PC-9 (cell line): ENCODE data around the gene WEE2. TPM values are rescaled to one million over a fixed set of nuclear protein-coding genes. Genes with fewer than 3 reads are reported as not detected.

Experiments used
- BruUV-seq: library from RNA; stranded (reverse); fragments of 400-500 nt; replicated peaks from 2 replicates; lab custom pipeline; 2021; lab: Mats Ljungman, UMichigan
- CTCF ChIA-PET: fragments of 300-600 bp; sonication (Branson Sonifier 250); formaldehyde crosslinking; loops from one replicate; lab custom pipeline; 2022; ENCODE audit warnings: antibody characterized with exemption; lab: Charles Lee
- POLR2A ChIA-PET: fragments of 300-600 bp; sonication (Branson Sonifier 250); formaldehyde crosslinking; loops from one replicate; lab custom pipeline; 2022; ENCODE audit warnings: antibody characterized with exemption; ENCODE audit not compliant: unreplicated experiment; lab: Charles Lee
- DNase-seq, 2 experiments: peaks; one replicate each; pipeline versions ENCODE4 v3.0.0 to v3.0.0-alpha.2; 2015 to 2022; ENCODE audit warnings: mixed read lengths in 1 of 2
- H2AFZ ChIP-seq: fragments of 200-600 bp; sonication (generic); 2 replicates; pipeline ENCODE4 v1.8.1; 2017; ENCODE audit warnings: antibody characterized with exemption
- H3F3A ChIP-seq: fragments of 200-600 bp; sonication (generic); 2 replicates; pipeline ENCODE4 v1.8.1; 2017; ENCODE audit warnings: antibody characterized with exemption, mild to moderate bottlenecking, low read depth; ENCODE audit not compliant: insufficient read depth
- H3K27ac ChIP-seq: fragments of 200-600 bp; sonication (generic); 2 replicates; pipeline ENCODE4 v1.6.1; 2016; ENCODE audit warnings: mixed run types
- H3K27me3 ChIP-seq: fragments of 200-600 bp; sonication (generic); 2 replicates; pipeline ENCODE4 v1.6.1; 2016; ENCODE audit warnings: low read depth, mixed run types; ENCODE audit not compliant: insufficient read depth
- H3K36me3 ChIP-seq: fragments of 200-600 bp; sonication (generic); 2 replicates; pipeline ENCODE4 v1.6.1; 2016; ENCODE audit warnings: low read depth, mixed run types
- H3K4me1 ChIP-seq: fragments of 200-600 bp; sonication (generic); replicated peaks from 2 replicates; pipeline ENCODE4 v1.6.1; 2016; ENCODE audit warnings: mixed run types; ENCODE audit not compliant: insufficient read depth
- H3K4me2 ChIP-seq: fragments of 200-600 bp; sonication (generic); 2 replicates; pipeline ENCODE4 v1.6.1; 2017; ENCODE audit warnings: mixed run types
- H3K4me3 ChIP-seq: fragments of 200-600 bp; sonication (generic); 2 replicates; pipeline ENCODE4 v1.6.1; 2016; ENCODE audit warnings: mixed run types
- H3K79me2 ChIP-seq: fragments of 200-600 bp; sonication (generic); 2 replicates; pipeline ENCODE4 v1.6.1; 2017; ENCODE audit warnings: low read depth, mixed run types
- H3K9me2 ChIP-seq: fragments of 200-600 bp; sonication (generic); 2 replicates; pipeline ENCODE4 v1.8.1; 2017; ENCODE audit warnings: mild to moderate bottlenecking; ENCODE audit not compliant: insufficient read depth
- H3K9me3 ChIP-seq: fragments of 200-600 bp; sonication (generic); 2 replicates; pipeline ENCODE4 v1.8.1; 2016; ENCODE audit warnings: low read depth; ENCODE audit not compliant: insufficient read depth
- H4K20me1 ChIP-seq: fragments of 200-600 bp; sonication (generic); 2 replicates; pipeline ENCODE4 v1.8.1; 2017; ENCODE audit not compliant: insufficient read depth
- EZH2 ChIP-seq: fragments of 200-600 bp; sonication (generic); IDR thresholded peaks from 2 replicates; pipeline ENCODE4 v1.8.0; 2017; ENCODE audit warnings: antibody characterized with exemption, low read depth
- intact Hi-C: fragments of 100-400 bp; cut with micrococcal nuclease; formaldehyde crosslinking; loops from one replicate; pipeline ENCODE4 v1.10.0; 2022; ENCODE audit not compliant: unreplicated experiment
- total RNA-seq: library from RNA; stranded (reverse); gene quantifications from 2 replicates; pipeline ENCODE4 v1.2.3, GENCODE V29; 2021
- TF ChIP-seq, protein P1 (sequence below): fragments of 200-600 bp; sonication (generic); conservative IDR thresholded peaks from 2 replicates; pipeline ENCODE4 v1.6.1; 2017; ENCODE audit warnings: mixed run types, antibody characterized with exemption, mild to moderate bottlenecking, moderate library complexity

WEE2 gene
- total RNA-seq, 1 experiment from 2014 or later, result not detected

DNA sequence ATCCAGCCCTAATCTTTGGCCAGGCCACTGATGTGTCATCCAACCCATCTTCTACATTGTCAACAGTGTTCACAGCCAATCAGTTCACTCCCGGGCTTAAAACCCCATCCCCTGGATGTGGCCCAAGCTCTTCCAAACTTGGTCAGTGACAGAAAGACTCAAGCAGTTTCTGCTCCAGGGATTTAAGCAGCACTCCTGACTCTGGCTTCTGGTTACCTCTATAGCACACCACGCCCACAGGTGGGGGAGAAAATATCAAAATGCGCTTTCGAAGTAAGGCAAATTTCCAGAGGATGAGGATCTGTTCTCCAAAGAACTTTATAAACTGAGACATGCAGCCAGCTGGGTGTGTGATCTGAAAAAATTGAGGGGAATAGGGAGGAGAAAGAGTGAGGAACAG is 42.1 kb upstream of the WEE2 start:
- peaks cover 34% of the 10 kb centered on the region for H3K4me1 ChIP-seq
- TF ChIP-seq, protein P1, sequence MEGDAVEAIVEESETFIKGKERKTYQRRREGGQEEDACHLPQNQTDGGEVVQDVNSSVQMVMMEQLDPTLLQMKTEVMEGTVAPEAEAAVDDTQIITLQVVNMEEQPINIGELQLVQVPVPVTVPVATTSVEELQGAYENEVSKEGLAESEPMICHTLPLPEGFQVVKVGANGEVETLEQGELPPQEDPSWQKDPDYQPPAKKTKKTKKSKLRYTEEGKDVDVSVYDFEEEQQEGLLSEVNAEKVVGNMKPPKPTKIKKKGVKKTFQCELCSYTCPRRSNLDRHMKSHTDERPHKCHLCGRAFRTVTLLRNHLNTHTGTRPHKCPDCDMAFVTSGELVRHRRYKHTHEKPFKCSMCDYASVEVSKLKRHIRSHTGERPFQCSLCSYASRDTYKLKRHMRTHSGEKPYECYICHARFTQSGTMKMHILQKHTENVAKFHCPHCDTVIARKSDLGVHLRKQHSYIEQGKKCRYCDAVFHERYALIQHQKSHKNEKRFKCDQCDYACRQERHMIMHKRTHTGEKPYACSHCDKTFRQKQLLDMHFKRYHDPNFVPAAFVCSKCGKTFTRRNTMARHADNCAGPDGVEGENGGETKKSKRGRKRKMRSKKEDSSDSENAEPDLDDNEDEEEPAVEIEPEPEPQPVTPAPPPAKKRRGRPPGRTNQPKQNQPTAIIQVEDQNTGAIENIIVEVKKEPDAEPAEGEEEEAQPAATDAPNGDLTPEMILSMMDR, result no peak
- no peak for TF ChIP-seq EZH2
- H3K4me3 ChIP-seq, result no peak overlapping the region
- H3K36me3 ChIP-seq, result peaks cover 22% of the 10 kb centered on the region; the same call in 1 of the 2 replicates
- BruUV-seq, result no TSS peak
- no peaks in the 10 kb centered on the region for H4K20me1 ChIP-seq
- no peaks in the 10 kb centered on the region for H3K79me2 ChIP-seq
- no peak overlapping the region for H2AFZ ChIP-seq
- ChIA-PET CTCF (no interaction called here), POLR2A (no interaction called here)
- peaks cover 30% of the 10 kb centered on the region for H3F3A ChIP-seq
- no peaks in the 10 kb centered on the region for H3K27me3 ChIP-seq
- intact Hi-C loops, result no loop called here
- DNase-seq, result no peak
- no peaks in the 10 kb centered on the region for H3K9me3 ChIP-seq
- H3K9me2 ChIP-seq, result no peaks in the 10 kb centered on the region
- H3K4me2 ChIP-seq, result no peak overlapping the region
- no peak overlapping the region for H3K27ac ChIP-seq

DNA sequence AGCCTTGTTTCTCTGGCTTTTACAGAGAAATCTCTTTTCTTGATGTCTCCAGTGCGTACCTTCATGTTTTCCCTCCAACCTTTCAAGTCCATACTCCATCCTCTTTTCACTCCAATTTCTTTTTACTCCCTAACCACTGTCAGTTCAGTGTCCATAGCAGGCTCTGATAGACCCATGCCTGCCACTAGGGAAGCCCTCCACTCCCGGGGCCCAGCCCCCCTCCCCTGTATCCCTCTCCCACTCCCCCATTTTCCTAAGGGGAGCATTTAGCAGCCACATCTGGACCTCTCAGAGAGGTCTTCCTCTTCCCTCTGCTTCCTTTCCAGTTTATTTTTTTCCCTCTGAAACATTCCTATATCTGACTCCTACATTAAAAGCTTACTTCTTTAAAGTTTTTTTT is 39.3 kb upstream of the WEE2 start:
- no peak overlapping the region for H3K27ac ChIP-seq
- POLR2A ChIA-PET, result no interaction called here
- no peak for DNase-seq
- no peak overlapping the region for H3K4me3 ChIP-seq
- H2AFZ ChIP-seq, result no peak overlapping the region
- CTCF ChIA-PET, result interaction anchor here (0.6 kb wide), 1 partner anchor 64 kb away, joined by 6 read pairs; no protein-coding TSS in a partner anchor
- H3K9me3 ChIP-seq, result peaks cover 4% of the 10 kb centered on the region; the same call in 1 of the 2 replicates
- no peak for TF ChIP-seq EZH2
- TF ChIP-seq, protein P1, result no peak
- H3K79me2 ChIP-seq, result no peaks in the 10 kb centered on the region
- H3F3A ChIP-seq, result peaks cover 8% of the 10 kb centered on the region
- peaks cover 15% of the 10 kb centered on the region; the same call in 1 of the 2 replicates for H3K36me3 ChIP-seq
- peaks cover 11% of the 10 kb centered on the region for H3K4me1 ChIP-seq
- H3K4me2 ChIP-seq, result no peak overlapping the region
- no peaks in the 10 kb centered on the region for H4K20me1 ChIP-seq
- no peaks in the 10 kb centered on the region for H3K9me2 ChIP-seq
- intact Hi-C loops, result no loop called here
- no peaks in the 10 kb centered on the region for H3K27me3 ChIP-seq
- no TSS peak for BruUV-seq

DNA sequence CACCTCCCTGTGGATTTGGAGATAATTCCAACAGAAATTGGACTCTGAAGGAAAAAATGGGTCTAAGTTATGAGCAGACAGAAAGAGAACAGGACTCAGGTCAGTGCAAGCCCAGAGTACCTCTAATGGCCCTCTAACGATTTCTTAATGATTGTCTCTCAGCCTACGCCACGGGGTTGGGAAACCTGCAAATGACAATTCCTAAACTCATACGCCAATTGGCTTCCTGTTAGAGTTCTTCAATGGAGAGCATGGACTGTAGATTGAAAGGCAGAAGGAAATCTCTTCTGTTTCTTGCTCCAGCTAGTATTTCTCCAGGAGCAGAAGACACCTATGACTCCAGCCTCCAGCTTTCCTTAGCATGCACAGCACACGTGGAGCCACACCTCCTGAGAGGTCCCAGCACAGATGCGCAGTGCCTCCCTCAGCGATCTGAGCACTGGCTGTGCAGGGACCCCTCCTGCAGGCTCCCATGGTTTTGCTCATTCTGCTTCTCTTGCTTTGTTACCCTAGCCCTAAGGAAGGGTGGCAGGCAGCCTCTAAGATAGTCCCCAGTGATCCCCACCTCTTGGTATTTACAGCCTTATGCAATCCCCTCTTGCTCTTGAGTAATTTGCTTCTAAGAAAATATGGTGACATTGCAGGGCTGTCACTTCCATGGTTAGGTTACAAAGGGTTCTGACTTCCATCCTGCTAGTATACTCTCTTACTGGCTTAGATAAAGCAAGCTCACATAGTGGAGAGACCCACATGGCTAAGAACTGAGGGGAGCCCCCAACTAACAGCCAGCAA is 36.3 kb upstream of the WEE2 start:
- intact Hi-C loops, result no loop called here
- CTCF ChIA-PET, result no interaction called here

More for the DNA sequence above, 36.3 kb upstream of the WEE2 start:
- Histone ChIP-seq H3F3A (peaks cover 11% of the 10 kb centered on the region; the same call in 1 of the 2 replicates), H3K4me3 (no peak overlapping the region), H3K4me2 (no peak overlapping the region), H3K27me3 (no peaks in the 10 kb centered on the region), H3K36me3 (peaks cover 9% of the 10 kb centered on the region; the same call in 1 of the 2 replicates), H3K4me1 (no peaks in the 10 kb centered on the region; the same call in 1 of the 2 replicates), H2AFZ (no peak overlapping the region), H4K20me1 (no peaks in the 10 kb centered on the region), H3K9me3 (peaks cover 4% of the 10 kb centered on the region; the same call in 1 of the 2 replicates), H3K79me2 (no peaks in the 10 kb centered on the region), H3K27ac (no peak overlapping the region), H3K9me2 (no peaks in the 10 kb centered on the region)
- no TSS peak for BruUV-seq
- no peak for DNase-seq
- TF ChIP-seq, protein P1, result no peak
- TF ChIP-seq EZH2, result no peak
- POLR2A ChIA-PET, result interaction anchor here (0.7 kb wide), 1 partner anchor 66 kb away, joined by 6 read pairs; the partner anchor contains the start of gene SSBP1
